Measurements from ENCODE around the gene ATP2C2. TPM values are rescaled to one million over a fixed set of nuclear protein-coding genes. Genes with fewer than 3 reads are reported as not detected.
"Not testable (repeated sequence)": the region's sequence is repeated elsewhere in the genome, so short reads cannot be mapped to it uniquely, and the experiment has no call there.

The ATP2C2 gene
- total RNA-seq, 6 experiments from 2014 or later: 0.18 to 0.51 (median 0.32) TPM; not detected in 2

GRCh38 chr16:84390131-84390785 is 21.9 kb downstream of the ATP2C2 start:
- no peaks in the 10 kb centered on the region for H3K4me1 ChIP-seq
- no peak overlapping the region for H3K27ac ChIP-seq
- no peaks in the 10 kb centered on the region for H3K27me3 ChIP-seq
- H3K4me3 ChIP-seq: no peak overlapping the region
- TF ChIP-seq POLR2A (IDR thresholded peaks at IDR 0.05): no peak
- no peak for TF ChIP-seq CTCF (IDR thresholded peaks at IDR 0.05)
- intact Hi-C loops (cut with DNase I): no loop called here
- ATAC-seq (no peak), DNase-seq (no peak)
- 80% methylated on average over 9 of the region's 30 CpGs for WGBS (ENCODE audit: insufficient coverage, low coverage, low lambda C conversion rate, missing lambda C conversion rate)
- no peaks in the 10 kb centered on the region for H3K9me3 ChIP-seq
- no peaks in the 10 kb centered on the region for H3K36me3 ChIP-seq

GRCh38 chr16:84391151-84392030 is 23.1 kb downstream of the ATP2C2 start:
- 50% methylated on average over 18 of the region's 20 CpGs for WGBS (ENCODE audit: insufficient coverage, low coverage, low lambda C conversion rate, missing lambda C conversion rate)
- H3K9me3 ChIP-seq: no peaks in the 10 kb centered on the region

GRCh38 chr16:84392031-84392360 is 23.7 kb downstream of the ATP2C2 start:
- DNase-seq (no peak), ATAC-seq (no peak)
- Histone ChIP-seq H3K27me3 (no peaks in the 10 kb centered on the region), H3K27ac (no peak overlapping the region), H3K4me3 (no peak overlapping the region), H3K4me1 (no peaks in the 10 kb centered on the region), H3K9me3 (no peaks in the 10 kb centered on the region), H3K36me3 (no peaks in the 10 kb centered on the region)
- TF ChIP-seq POLR2A (IDR thresholded peaks at IDR 0.05): no peak
- no peak for TF ChIP-seq CTCF (IDR thresholded peaks at IDR 0.05)
- intact Hi-C loops (cut with DNase I): no loop called here

More at GRCh38 chr16:84391151-84392030, 23.1 kb downstream of the ATP2C2 start:
- DNase-seq (no peak), ATAC-seq (no peak)
- intact Hi-C loops (cut with DNase I): no loop called here
- Histone ChIP-seq H3K27me3 (no peaks in the 10 kb centered on the region), H3K36me3 (no peaks in the 10 kb centered on the region), H3K27ac (no peak overlapping the region), H3K4me3 (no peak overlapping the region), H3K4me1 (no peaks in the 10 kb centered on the region)
- no peak for TF ChIP-seq CTCF (IDR thresholded peaks at IDR 0.05)
- TF ChIP-seq POLR2A (IDR thresholded peaks at IDR 0.05): no peak

- intact Hi-C loops (cut with DNase I); H3K27ac ChIP-seq; H3K27me3 ChIP-seq; H3K4me1 ChIP-seq; H3K36me3 ChIP-seq; H3K9me3 ChIP-seq; ATAC-seq; H3K4me3 ChIP-seq; DNase-seq: not testable (repeated sequence)
- 62% methylated on average over 6 of the region's 10 CpGs for WGBS (ENCODE audit: insufficient coverage, low coverage, low lambda C conversion rate, missing lambda C conversion rate)
Observed at GRCh38 chr16:84396082-84396481, 27.7 kb downstream of the ATP2C2 start.

GRCh38 chr16:84396537-84397008 is 28.2 kb downstream of the ATP2C2 start:
- Histone ChIP-seq H3K27me3 (no peaks in the 10 kb centered on the region), H3K4me3 (no peak overlapping the region), H3K4me1 (no peaks in the 10 kb centered on the region), H3K27ac (no peak overlapping the region), H3K36me3 (no peaks in the 10 kb centered on the region), H3K9me3 (no peaks in the 10 kb centered on the region)
- WGBS (ENCODE audit: insufficient coverage, low coverage, low lambda C conversion rate, missing lambda C conversion rate): 39% methylated on average over 8 of the region's 9 CpGs
- TF ChIP-seq POLR2A (IDR thresholded peaks at IDR 0.05) (no peak), CTCF (IDR thresholded peaks at IDR 0.05) (no peak)
- DNase-seq (no peak), ATAC-seq (no peak)
- intact Hi-C loops (cut with DNase I): no loop called here

Data from right lobe of liver (tissue), 6 donors.